Measurements from ENCODE around the gene TMEM101.

GRCh38 chr17:44014133-44014436 is 678 bp downstream of the TMEM101 start:
- no peak for TF ChIP-seq CTCF (IDR thresholded peaks at IDR 0.05; ENCODE audit: poor library complexity)
- TF ChIP-seq EZH2phosphoT487 (IDR thresholded peaks at IDR 0.05; ENCODE audit: low read depth, severe bottlenecking, unreplicated experiment), result no peak

Measured in hepatocyte (in vitro differentiated cells).